ENCODE measurements around the gene STRADA. TPM values are rescaled to one million over a fixed set of nuclear protein-coding genes. Genes with fewer than 3 reads are reported as not detected.

STRADA gene
- total and polyA plus RNA-seq, 9 of the 15 experiments (the other 6 are each of a cell fraction or from before 2014, with no cell fraction given), result 6.6 to 33.0 (median 20.5) TPM

DNA sequence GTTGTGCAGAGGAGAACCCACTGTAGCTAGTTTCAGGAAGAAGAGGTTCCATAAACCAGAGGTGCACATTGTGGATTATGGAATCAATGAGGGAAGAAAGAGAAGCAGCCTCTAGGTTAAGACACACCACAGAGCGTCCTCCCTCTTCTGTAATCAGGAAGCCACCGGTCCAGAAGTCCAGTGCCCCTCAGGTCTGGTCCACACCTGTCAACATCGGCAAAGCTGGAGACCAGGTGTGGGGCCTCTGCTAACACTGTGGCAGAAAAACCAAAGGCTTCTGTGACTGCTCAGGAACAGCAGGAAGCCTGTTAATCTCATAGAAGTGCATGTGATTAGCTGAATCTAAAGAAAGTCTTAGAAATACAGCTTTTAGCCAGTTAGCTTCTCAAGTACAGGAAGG is 65.0 kb downstream of the STRADA start:
- Histone ChIP-seq H3K27ac (ENCODE audit: extremely low read depth, low read depth, low read length) (no peak overlapping the region), H3K4me3 (no peak overlapping the region), H3K4me1 (replicated peaks in 1 of 2; ENCODE audit: control insufficient read depth in 2 of 2, insufficient read depth in 2 of 2, low read length in 2 of 2) (peaks cover 10 to 24% of the 10 kb centered on the region in 2 experiments), H3K79me2 (ENCODE audit: control insufficient read depth, insufficient read depth, low read length) (no peaks in the 10 kb centered on the region), H3K4me2 (ENCODE audit: insufficient read depth, low read length) (no peak overlapping the region), H3K27me3 (ENCODE audit: control insufficient read depth in 2 of 2, insufficient read depth in 2 of 2, low read length in 2 of 2) (no peaks in the 10 kb centered on the region), H3K9ac (ENCODE audit: insufficient read depth in 1 of 2, low read depth in 2 of 2, low read length in 2 of 2) (peak overlapping the region in 1 of 2 experiments; percentile 66; a peak in 1 of 4 replicates), H3K9me1 (ENCODE audit: control insufficient read depth, insufficient read depth, low read length) (no peaks in the 10 kb centered on the region), H4K20me1 (replicated peaks; ENCODE audit: control insufficient read depth, insufficient read depth, low read length) (no peaks in the 10 kb centered on the region), H3K9me3 (replicated peaks; ENCODE audit: control insufficient read depth, insufficient read depth, low read depth, low read length) (no peaks in the 10 kb centered on the region), H2AFZ (ENCODE audit: low read depth, low read length) (no peak overlapping the region), H3K36me3 (ENCODE audit: control insufficient read depth, insufficient read depth, low read length) (peaks cover 9% of the 10 kb centered on the region; the same call in 2 of the 3 replicates)
- in situ Hi-C loops (cut with MboI), result no loop called here
- no peak for ATAC-seq
- ChIA-PET POLR2A (interaction anchor here (0.8 to 2.3 kb wide), 4 partner anchors 11 to 96 kb away, joined by 3 to 17 read pairs (median 4); partner anchors contain the start of gene CCDC47), CTCF (ENCODE audit: low intra/inter-chr PET ratio) (interaction anchor here (0.6 kb wide), 1 partner anchor 10 kb away, joined by 3 read pairs; no protein-coding TSS in a partner anchor)
- BruUV-seq (replicated peaks), result no TSS peak
- WGBS (ENCODE audit: insufficient coverage, low coverage, missing lambda C conversion rate), result 58% methylated on average over 2 of the region's 3 CpGs
- TF ChIP-seq, protein P1, sequence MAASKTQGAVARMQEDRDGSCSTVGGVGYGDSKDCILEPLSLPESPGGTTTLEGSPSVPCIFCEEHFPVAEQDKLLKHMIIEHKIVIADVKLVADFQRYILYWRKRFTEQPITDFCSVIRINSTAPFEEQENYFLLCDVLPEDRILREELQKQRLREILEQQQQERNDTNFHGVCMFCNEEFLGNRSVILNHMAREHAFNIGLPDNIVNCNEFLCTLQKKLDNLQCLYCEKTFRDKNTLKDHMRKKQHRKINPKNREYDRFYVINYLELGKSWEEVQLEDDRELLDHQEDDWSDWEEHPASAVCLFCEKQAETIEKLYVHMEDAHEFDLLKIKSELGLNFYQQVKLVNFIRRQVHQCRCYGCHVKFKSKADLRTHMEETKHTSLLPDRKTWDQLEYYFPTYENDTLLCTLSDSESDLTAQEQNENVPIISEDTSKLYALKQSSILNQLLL (CRISPR knock-in tag; IDR thresholded peaks at IDR 0.05; ENCODE audit: borderline replicate concordance), result no peak
- TF ChIP-seq ILF3 (IDR thresholded peaks at IDR 0.05; ENCODE audit: borderline replicate concordance) (no peak), NELFE (IDR thresholded peaks at IDR 0.05; ENCODE audit: insufficient read depth, insufficient read length) (no peak)
- no peak for DNase-seq (ENCODE audit: extremely low read depth in 1 of 4, low spot score in 3 of 4)
- no peak for FAIRE-seq
- intact Hi-C loops (cut with micrococcal nuclease), result no loop called here

All from K562 (cell line).